ENCODE results near the gene DHX34.

- TF ChIP-seq, protein P1, sequence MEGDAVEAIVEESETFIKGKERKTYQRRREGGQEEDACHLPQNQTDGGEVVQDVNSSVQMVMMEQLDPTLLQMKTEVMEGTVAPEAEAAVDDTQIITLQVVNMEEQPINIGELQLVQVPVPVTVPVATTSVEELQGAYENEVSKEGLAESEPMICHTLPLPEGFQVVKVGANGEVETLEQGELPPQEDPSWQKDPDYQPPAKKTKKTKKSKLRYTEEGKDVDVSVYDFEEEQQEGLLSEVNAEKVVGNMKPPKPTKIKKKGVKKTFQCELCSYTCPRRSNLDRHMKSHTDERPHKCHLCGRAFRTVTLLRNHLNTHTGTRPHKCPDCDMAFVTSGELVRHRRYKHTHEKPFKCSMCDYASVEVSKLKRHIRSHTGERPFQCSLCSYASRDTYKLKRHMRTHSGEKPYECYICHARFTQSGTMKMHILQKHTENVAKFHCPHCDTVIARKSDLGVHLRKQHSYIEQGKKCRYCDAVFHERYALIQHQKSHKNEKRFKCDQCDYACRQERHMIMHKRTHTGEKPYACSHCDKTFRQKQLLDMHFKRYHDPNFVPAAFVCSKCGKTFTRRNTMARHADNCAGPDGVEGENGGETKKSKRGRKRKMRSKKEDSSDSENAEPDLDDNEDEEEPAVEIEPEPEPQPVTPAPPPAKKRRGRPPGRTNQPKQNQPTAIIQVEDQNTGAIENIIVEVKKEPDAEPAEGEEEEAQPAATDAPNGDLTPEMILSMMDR (IDR thresholded peaks at IDR 0.05; ENCODE audit: low read depth, low read length) = no peak
- no peak for TF ChIP-seq EZH2phosphoT487 (IDR thresholded peaks at IDR 0.05; ENCODE audit: low read depth)
Observed at GRCh38 chr19:47316513-47316912, 32.6 kb upstream of the DHX34 start.
